Stimulated activated naive CD8-positive, alpha-beta T cell treated with anti-CD3 and anti-CD28 coated beads, Interleukin-15, Interleukin-2, amounts not matched to agents 100 U/mL and 50 U/mL, for 24 hours (primary cell): ENCODE data around the gene BRME1.

Experiments
- ATAC-seq: fragments of 150-1000 bp; cut with Tn5 transposase; one replicate; pipeline ENCODE4 v1.10.0; 2021
- DNase-seq: peaks from one replicate; pipeline ENCODE4 v3.0.0; 2021

BRME1 gene

GRCh38 chr19:13887018-13887436 lies 18.9 kb downstream of the BRME1 start:
- ATAC-seq (peak; percentile 87), DNase-seq (no peak)

GRCh38 chr19:13885826-13886365 lies 20.0 kb downstream of the BRME1 start:
- no peak for DNase-seq
- ATAC-seq = no peak

- DNase-seq (no peak), ATAC-seq (no peak)
These were observed 21.0 kb downstream of the BRME1 start for GRCh38 chr19:13884726-13885591.

- DNase-seq = no peak
- no peak for ATAC-seq
These were observed 22.3 kb downstream of the BRME1 start for GRCh38 chr19:13883516-13884064.

GRCh38 chr19:13882836-13883235 lies 23.1 kb downstream of the BRME1 start:
- no peak for DNase-seq
- no peak for ATAC-seq

- DNase-seq (no peak), ATAC-seq (no peak)
These were observed 23.5 kb downstream of the BRME1 start for GRCh38 chr19:13882419-13882795.

GRCh38 chr19:13881692-13882418 lies 24.1 kb downstream of the BRME1 start:
- DNase-seq (peak; percentile 51), ATAC-seq (peak; percentile 15)

- peak; percentile 37 for DNase-seq
- ATAC-seq = no peak
These were observed 24.6 kb downstream of the BRME1 start for GRCh38 chr19:13881251-13881691.

GRCh38 chr19:13880059-13881043 lies 25.6 kb downstream of the BRME1 start:
- DNase-seq (peak; percentile 99), ATAC-seq (peak; percentile 96)

GRCh38 chr19:13877303-13877702 lies 28.6 kb downstream of the BRME1 start:
- ATAC-seq = no peak

GRCh38 chr19:13876834-13877233 lies 29.1 kb downstream of the BRME1 start, which contains the start of gene NANOS3:
TSS of gene NANOS3 (plus strand) at chr19:13877134. CDS start at chr19:13877249, 115 bp downstream.
- DNase-seq (no peak), ATAC-seq (no peak)

More at GRCh38 chr19:13877303-13877702, 28.6 kb downstream of the BRME1 start:
- DNase-seq = no peak

- ATAC-seq (no peak), DNase-seq (no peak)
These were observed 30.1 kb downstream of the BRME1 start for GRCh38 chr19:13875824-13876223.

GRCh38 chr19:13873834-13874515 lies 31.9 kb downstream of the BRME1 start:
- DNase-seq (no peak), ATAC-seq (no peak)

GRCh38 chr19:13872695-13873389 lies 33.1 kb downstream of the BRME1 start:
- DNase-seq = peak; percentile 56
- ATAC-seq = peak; percentile 70

GRCh38 chr19:13872339-13872694 lies 33.6 kb downstream of the BRME1 start:
- ATAC-seq = no peak

GRCh38 chr19:13870873-13871272 lies 35.0 kb downstream of the BRME1 start:
- no peak for ATAC-seq
- no peak for DNase-seq

More at GRCh38 chr19:13872339-13872694, 33.6 kb downstream of the BRME1 start:
- no peak for DNase-seq

- ATAC-seq (no peak), DNase-seq (no peak)
These were observed 36.6 kb downstream of the BRME1 start for GRCh38 chr19:13869281-13869680.

GRCh38 chr19:13868663-13869062 lies 37.3 kb downstream of the BRME1 start:
- ATAC-seq = no peak
- no peak for DNase-seq

GRCh38 chr19:13866463-13867046 lies 39.4 kb downstream of the BRME1 start:
- DNase-seq = no peak
- ATAC-seq = no peak
